OCI-M1 (cell line): ENCODE results near the gene PRUNE2.

ENCODE experiments used
- DNase-seq: peaks from one replicate; lab custom pipeline; 2025; lab: John Stamatoyannopoulos, UW

PRUNE2 gene

GRCh38 chr9:76692458-76693129 lies 213.3 kb downstream of the PRUNE2 start:
- no peak for DNase-seq

GRCh38 chr9:76691517-76692313 lies 214.2 kb downstream of the PRUNE2 start:
- DNase-seq, result no peak

- no peak for DNase-seq
Measured at GRCh38 chr9:76690973-76691370, 214.9 kb downstream of the PRUNE2 start.

GRCh38 chr9:76690246-76690972 lies 215.5 kb downstream of the PRUNE2 start:
- no peak for DNase-seq

GRCh38 chr9:76688471-76689238 lies 217.3 kb downstream of the PRUNE2 start:
- no peak for DNase-seq

- DNase-seq, result no peak
Measured at GRCh38 chr9:76687861-76688391, 218.0 kb downstream of the PRUNE2 start.

GRCh38 chr9:76686756-76687155 lies 219.2 kb downstream of the PRUNE2 start:
- DNase-seq, result no peak

GRCh38 chr9:76684213-76684612 lies 221.7 kb downstream of the PRUNE2 start:
- no peak for DNase-seq

GRCh38 chr9:76681556-76681955 lies 224.4 kb downstream of the PRUNE2 start:
- DNase-seq, result no peak

GRCh38 chr9:76680716-76681425 lies 225.0 kb downstream of the PRUNE2 start:
- DNase-seq, result no peak

GRCh38 chr9:76677481-76678055 lies 228.3 kb downstream of the PRUNE2 start:
- DNase-seq, result no peak

GRCh38 chr9:76676857-76677256 lies 229.1 kb downstream of the PRUNE2 start:
- DNase-seq, result no peak

- DNase-seq, result no peak
Measured at GRCh38 chr9:76667521-76667957, 238.4 kb downstream of the PRUNE2 start.

- peak; percentile 68 for DNase-seq
Measured at GRCh38 chr9:76665966-76666365, 239.9 kb downstream of the PRUNE2 start.

- DNase-seq, result no peak
Measured at GRCh38 chr9:76665458-76665857, 240.5 kb downstream of the PRUNE2 start.

GRCh38 chr9:76664120-76664519 lies 241.8 kb downstream of the PRUNE2 start:
- DNase-seq, result no peak

- no peak for DNase-seq
Measured at GRCh38 chr9:76662476-76663281, 243.2 kb downstream of the PRUNE2 start.

GRCh38 chr9:76658510-76659231 lies 247.2 kb downstream of the PRUNE2 start:
- DNase-seq, result peak; percentile 85

GRCh38 chr9:76657265-76657664 lies 248.6 kb downstream of the PRUNE2 start:
- no peak for DNase-seq
